NCI-H345 treated with DMSO at 0.1 percent for 48 hours (cell line): ENCODE measurements around the gene MYL9.

ENCODE experiments used
- DNase-seq: peaks from one replicate; lab custom pipeline; 2025; ENCODE audit not compliant: unreplicated experiment; lab: John Stamatoyannopoulos, UW

The MYL9 gene

DNA sequence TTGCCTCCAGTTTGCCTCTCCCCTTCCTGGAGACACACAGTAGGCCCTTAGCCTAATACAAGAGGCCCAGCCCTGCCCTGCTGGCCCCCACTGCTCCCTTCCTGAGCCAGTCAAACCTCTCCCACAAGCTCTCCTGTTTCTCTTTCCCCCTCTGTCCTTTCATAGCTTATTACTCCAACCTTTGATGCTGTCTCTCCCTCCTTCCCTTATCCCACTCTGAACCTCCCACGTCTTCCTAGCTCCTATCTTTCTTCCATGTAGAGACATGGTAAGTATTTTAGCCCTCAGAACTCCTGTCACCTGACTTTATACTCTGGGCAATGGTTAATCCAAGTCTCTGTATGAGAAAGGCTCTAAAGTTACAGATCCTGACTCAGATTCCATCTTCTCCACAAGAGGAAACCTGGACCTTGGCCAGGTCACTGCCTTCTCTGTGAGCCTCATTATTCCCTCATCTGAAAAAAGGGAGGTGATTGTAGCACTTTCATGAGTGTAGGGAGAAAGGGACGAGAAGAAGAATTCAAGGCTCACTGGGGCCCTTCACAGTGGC lies 38.8 kb downstream of the MYL9 start:
- DNase-seq: no peak

DNA sequence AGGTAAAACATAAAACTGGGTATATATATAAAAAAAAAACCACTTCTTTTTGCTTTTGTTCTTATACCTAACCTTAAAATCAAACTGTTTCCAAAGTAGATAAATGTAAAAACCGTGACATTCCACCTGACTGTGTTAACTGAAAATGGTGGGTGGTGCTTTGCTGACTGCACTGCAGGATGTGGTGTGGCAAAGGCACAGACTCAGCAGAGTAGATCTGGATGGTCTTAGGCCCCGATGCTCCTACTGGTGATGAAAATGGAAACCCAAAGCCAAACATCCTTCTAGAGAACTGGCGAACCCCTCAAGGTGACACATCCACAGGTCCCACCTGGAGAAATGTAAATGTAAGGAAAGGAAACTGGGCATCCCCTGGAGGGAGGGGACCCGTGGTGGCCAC lies 41.0 kb downstream of the MYL9 start:
- DNase-seq: no peak

DNA sequence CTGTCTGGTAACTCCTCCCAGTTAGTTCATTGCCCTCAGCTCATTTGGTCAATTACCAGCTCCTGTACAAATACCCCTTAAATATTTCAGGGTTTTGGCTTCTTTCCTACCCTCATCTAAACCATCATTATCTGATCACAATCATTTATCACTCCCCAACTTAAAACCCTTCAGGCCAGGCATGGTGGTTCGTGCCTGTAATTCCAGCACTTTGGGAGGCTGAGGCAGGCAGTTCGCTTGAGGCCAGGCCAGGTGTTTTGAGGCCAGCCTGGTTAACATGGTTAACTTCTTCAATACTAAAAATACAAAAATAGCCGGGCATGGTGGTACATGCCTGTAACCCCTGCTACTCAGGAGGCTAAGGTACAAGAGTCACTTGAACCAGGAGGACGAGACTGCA lies 41.5 kb downstream of the MYL9 start:
- no peak for DNase-seq

DNA sequence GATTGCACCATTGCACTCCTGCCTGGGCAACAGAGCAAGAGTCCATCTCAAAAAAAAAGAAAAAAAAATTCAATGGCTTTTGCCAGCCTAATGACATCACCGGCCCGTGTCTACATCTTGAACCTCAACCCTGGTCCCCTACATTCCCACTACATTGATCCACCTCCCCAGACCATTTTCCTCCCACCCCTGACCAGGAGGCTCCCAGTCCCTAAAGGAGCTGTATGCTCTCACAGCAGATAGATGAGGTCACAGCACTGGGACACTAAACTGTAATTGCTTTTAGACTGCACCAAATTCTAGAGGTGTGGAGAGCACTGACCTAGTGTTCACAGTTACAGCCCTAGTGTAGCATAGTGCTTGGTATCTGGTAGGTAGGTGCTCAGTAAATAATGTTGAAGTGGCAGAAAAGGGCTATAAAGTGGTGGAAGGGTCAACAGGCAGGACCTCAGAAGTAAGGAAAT lies 42.7 kb downstream of the MYL9 start:
- DNase-seq: no peak

DNA sequence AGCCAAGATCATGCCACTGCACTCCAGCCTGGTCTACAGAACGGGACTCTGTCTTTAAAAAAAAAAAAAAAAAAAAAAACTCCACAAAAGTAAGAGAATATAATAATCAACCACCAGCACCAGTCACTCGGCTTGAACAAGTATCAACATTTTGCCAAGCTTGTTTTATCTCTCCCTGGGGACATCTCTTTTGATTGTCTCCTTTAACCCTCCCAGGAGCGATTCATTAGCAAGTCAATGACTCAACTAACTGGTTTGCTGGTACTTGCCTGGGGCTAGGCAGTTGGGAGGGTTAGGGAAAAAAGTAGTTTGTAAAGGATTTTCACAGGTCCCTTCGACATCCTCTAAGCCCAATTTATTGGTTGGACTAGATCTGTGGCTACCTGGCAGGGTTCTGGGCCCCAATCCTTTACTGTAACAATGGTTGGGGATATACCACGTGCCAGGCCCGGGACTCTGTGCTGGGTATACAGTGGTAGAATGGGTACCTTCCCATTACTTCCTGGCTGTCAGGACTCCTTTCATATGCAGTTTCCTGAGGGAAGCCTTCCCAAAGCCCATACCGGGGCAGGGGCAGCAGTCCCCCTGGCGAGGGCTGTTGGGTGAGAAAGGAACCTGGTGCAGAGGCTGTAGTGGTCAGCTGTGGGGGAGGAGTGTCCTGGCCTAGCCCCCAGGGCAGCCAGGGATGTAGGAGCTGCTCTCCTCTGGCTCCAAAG lies 44.2 kb downstream of the MYL9 start:
- DNase-seq: peak; percentile 97

DNA sequence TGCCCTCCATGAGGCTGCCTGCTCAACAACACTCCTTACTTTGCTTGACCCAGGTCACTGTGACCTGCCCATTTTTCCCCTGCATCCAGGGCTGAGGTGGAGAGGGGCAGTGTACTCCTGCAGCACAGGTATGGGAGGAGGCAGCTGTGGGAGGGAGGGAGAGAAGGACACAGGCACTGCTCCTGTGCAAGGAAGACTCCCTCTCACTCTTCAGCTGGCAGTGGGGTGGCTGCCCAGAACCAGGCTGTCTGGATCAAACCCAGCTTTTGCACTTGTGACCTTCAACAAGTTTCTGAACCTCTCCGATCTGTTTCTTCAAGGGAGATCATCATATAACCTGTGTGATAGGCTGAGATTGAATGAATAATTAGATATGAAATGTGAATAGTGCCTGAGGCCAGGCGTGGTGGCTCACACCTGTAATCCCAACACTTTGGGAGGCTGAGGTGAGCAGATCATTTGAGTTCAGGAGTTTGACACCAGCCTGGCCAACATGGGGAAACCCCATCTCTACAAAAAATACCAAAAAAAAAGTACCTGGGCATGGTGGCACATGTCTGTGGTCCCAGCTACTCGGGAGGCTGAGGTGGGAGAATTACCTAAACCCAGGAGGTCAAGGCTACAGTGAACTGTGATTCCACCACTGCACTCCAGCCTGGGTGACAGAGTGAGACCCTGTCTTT lies 46.2 kb downstream of the MYL9 start:
- DNase-seq: no peak

DNA sequence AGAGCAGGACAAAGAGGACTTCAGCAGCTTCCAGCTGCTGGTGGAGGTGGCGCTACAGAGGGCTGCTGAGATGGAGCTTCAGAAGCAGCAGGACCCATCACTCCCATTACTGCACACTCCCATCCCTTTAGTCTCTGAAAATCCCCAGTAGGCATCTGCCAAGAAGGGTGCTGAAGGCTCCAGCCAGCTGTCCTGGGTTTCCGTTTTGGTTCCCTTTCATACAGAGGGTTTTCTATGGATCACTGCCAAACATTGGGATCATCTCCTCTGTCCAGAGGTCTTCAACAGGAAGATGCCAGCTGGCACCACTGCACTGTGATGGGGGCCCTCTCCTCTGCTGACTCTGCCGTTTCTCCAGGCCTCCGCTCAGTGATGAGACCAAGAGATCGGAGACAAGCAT lies 50.0 kb downstream of the MYL9 start:
- DNase-seq: no peak

DNA sequence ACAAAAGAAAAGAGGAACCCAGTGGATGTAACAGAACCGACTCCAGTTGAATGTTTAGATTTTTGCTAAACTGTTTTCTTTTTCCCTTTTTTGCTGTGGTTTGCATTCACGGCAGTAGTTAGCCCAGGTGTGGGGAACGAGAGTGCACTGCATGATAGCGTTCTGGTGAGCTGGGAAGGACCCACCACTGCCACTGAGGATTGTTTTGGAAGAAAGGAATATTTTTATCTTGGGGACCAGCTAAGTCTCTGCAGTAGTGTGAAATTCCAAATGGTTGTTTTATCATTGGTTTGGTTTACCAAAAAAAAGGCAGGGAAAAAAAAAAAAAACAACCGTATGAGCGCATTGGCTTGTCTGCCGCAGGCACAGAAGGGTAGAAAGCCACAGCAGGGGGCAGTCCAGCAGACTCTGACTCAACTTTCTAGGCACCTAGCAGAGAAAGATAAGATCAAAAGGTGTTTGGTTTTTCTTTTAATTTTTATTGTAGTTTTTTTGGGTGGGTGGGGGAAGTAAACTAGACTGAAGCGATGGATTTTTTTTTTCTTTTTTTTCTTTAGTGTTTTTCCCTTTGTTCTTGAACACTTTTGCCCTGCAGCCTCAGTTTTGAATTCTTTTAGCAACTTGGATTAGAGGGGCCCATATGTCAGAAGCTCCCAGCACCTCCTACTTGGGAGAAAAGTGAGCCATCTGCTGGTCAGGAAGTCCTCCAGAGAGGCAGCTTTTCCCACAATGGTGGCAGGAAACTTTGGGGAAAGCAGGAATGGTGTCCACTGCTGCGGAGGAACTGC lies 50.7 kb downstream of the MYL9 start:
- no peak for DNase-seq

DNA sequence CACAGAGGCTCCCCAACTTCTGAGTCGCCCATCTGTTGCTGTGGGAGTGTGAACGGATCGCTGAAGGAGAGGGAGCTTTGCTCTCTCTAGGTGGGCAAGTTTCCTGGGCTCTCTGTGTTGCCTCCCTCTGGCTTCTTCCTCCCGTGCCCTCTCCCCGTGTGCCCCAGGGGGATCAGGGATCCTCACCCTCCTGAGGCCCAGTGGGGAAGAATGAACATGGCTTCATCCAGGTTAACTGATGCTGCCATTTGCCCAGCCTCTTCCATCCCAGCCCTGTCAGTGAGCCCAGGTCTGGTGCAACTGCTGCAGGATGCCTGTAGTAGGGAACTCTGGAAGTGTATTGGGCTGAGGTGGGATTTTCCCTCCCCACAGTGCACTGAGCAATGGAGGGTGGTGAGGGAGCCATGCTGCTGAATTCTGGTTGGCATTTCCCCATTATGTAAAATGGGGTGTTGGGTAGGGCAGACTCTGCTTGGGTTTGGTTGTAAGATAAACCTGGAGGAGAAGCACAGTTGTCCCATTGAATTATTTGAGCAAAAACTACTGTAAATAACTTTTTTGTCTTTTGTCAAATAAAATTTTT lies 52.1 kb downstream of the MYL9 start:
- no peak for DNase-seq

DNA sequence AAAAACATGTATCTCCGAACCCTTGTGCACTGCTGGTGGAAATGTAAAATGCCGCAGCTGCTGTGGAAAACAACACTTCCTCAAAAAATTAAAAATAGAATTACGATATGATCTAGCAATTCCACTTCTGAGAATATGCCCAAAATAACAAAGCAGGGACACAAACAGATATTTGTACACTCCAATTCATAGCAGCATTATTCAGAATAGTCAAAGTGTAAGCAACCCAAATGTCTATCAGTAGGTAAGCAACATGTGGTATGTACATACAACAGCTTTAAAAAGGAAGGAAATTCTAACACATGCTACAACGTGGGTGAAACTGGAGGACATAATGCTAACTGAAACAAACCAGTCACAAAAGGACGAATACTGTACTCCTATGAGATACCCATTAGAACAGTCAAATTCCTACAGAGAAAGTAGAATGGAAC lies 58.6 kb downstream of the MYL9 start:
- DNase-seq: no peak
